Mesothelial cell of epicardium (in vitro differentiated cells): Measurements from ENCODE around the gene CEP170B. TPM values are rescaled to one million over a fixed set of nuclear protein-coding genes. Genes with fewer than 3 reads are reported as not detected.

ENCODE experiments used
- DNase-seq, 2 experiments: peaks; one replicate each; pipeline ENCODE4 v3.0.0; 2021; ENCODE audit warnings: low spot score in 2 of 2; ENCODE audit not compliant: unreplicated experiment in 2 of 2
- H3K27ac Mint-ChIP-seq: 2 replicates; pipeline ENCODE4 v1.8.0; 2021; ENCODE audit warnings: mixed read lengths
- H3K27me3 Mint-ChIP-seq: 2 replicates; pipeline ENCODE4 v1.8.0; 2021; ENCODE audit warnings: low read depth, mixed read lengths
- H3K36me3 Mint-ChIP-seq: 2 replicates; pipeline ENCODE4 v1.8.0; 2021; ENCODE audit warnings: mixed read lengths
- H3K4me1 Mint-ChIP-seq: 2 replicates; pipeline ENCODE4 v1.8.0; 2021; ENCODE audit warnings: mixed read lengths
- H3K4me3 Mint-ChIP-seq: 2 replicates; pipeline ENCODE4 v1.8.0; 2021; ENCODE audit warnings: mild to moderate bottlenecking, moderate library complexity, mixed read lengths
- H3K9me3 Mint-ChIP-seq: 2 replicates; pipeline ENCODE4 v1.8.0; 2021; ENCODE audit warnings: mixed read lengths
- CTCF ChIP-seq: fragments of 200-600 bp; sonication (generic); IDR thresholded peaks from one replicate; pipeline ENCODE4 v1.5.0; 2021; ENCODE audit warnings: antibody characterized with exemption; ENCODE audit not compliant: unreplicated experiment
- total RNA-seq: library from RNA; stranded (reverse); gene quantifications from 3 replicates; pipeline ENCODE4 v1.2.1, GENCODE V29; 2021

CEP170B gene
- total RNA-seq, 1 donor from 2014 or later = 29.2 TPM

DNA sequence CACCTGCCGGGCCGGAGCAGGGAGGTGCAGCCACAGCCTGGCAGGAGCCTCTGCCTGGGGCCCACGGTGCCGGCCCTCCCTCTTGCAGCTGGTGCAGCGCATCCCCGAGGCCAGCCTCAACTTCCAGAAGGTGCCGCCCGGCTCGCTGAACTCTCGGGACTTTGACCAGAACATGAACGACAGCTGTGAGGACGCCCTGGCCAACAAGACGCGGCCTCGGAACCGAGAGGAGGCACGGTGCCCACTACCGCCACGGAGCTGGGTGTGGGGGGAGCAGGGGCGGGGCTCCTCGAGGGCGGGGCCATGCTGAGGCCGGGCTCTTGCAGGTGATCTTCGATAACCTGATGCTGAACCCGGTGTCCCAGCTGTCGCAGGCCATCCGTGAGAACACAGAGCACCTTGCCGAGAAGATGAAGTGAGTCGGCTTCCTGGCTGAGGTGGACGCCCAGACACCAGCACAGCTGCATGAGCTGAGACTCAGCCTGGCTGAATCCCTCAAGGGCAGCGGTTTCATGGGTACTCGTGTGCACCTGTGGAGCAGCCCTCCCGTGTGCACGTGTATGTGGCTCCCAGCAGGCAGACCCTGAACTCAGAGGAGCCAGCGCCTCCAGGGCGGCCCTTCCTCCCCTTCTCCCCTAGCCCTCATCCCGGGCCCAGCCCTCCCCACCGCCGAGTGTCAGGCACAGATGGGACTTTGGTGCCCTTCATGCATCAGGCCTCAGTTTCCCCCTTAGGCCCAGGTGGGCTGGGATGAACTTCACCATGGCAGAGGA lies 28.6 kb downstream of the CEP170B start:
- TF ChIP-seq CTCF = no peak
- no peak for DNase-seq
- no peak overlapping the region for H3K4me3 Mint-ChIP-seq
- peaks cover 3% of the 10 kb centered on the region for H3K36me3 Mint-ChIP-seq
- no peaks in the 10 kb centered on the region for H3K4me1 Mint-ChIP-seq
- H3K27me3 Mint-ChIP-seq = no peaks in the 10 kb centered on the region
- no peaks in the 10 kb centered on the region for H3K9me3 Mint-ChIP-seq
- H3K27ac Mint-ChIP-seq = no peak overlapping the region

- Mint-ChIP-seq H3K27me3 (peaks cover 2% of the 10 kb centered on the region), H3K27ac (no peak overlapping the region), H3K9me3 (no peaks in the 10 kb centered on the region), H3K4me3 (no peak overlapping the region), H3K36me3 (peaks cover 1% of the 10 kb centered on the region), H3K4me1 (no peaks in the 10 kb centered on the region)
- TF ChIP-seq CTCF = no peak
- DNase-seq = peak in 1 of 2 experiments; percentile 15
Measured at GRCh38 chr14:104894331-104895206, 29.5 kb downstream of the CEP170B start.

- H3K4me1 Mint-ChIP-seq = no peaks in the 10 kb centered on the region
- DNase-seq = no peak
- H3K36me3 Mint-ChIP-seq = no peaks in the 10 kb centered on the region
- no peak overlapping the region for H3K4me3 Mint-ChIP-seq
- H3K27ac Mint-ChIP-seq = no peak overlapping the region
- no peak for TF ChIP-seq CTCF
- H3K9me3 Mint-ChIP-seq = no peaks in the 10 kb centered on the region
- H3K27me3 Mint-ChIP-seq = peaks cover 9% of the 10 kb centered on the region
Measured at GRCh38 chr14:104895207-104895785, 30.2 kb downstream of the CEP170B start.

GRCh38 chr14:104895786-104896661 lies 31.0 kb downstream of the CEP170B start:
- no peaks in the 10 kb centered on the region for H3K4me1 Mint-ChIP-seq
- H3K27me3 Mint-ChIP-seq = peaks cover 13% of the 10 kb centered on the region
- no peaks in the 10 kb centered on the region for H3K9me3 Mint-ChIP-seq
- no peak for TF ChIP-seq CTCF
- no peak overlapping the region for H3K27ac Mint-ChIP-seq
- DNase-seq = peak; percentile 16 to 39
- no peaks in the 10 kb centered on the region for H3K36me3 Mint-ChIP-seq
- no peak overlapping the region for H3K4me3 Mint-ChIP-seq
